IPS DF 19.7 (cell line): ENCODE measurements around the gene TWIST1.

Source experiments
- DNase-seq: peaks from one replicate; pipeline ENCODE4 v3.0.0-alpha.2; 2013; ENCODE audit warnings: low read depth, low spot score

The TWIST1 gene

GRCh38 chr7:19117091-19117869, at the start of gene TWIST1:
TSS of gene TWIST1 (minus strand) at chr7:19117636. CDS start at chr7:19117321, 315 bp downstream.
- DNase-seq = no peak

- no peak for DNase-seq
These were observed 44.2 kb upstream of the TWIST1 start for GRCh38 chr7:19161671-19162070.

GRCh38 chr7:19146699-19147098, 29.3 kb upstream of the TWIST1 start:
- DNase-seq = no peak

GRCh38 chr7:19145434-19146115, 28.1 kb upstream of the TWIST1 start:
- DNase-seq = peak; percentile 52

GRCh38 chr7:19144661-19145433, 27.4 kb upstream of the TWIST1 start, which contains the start of gene FERD3L:
TSS of gene FERD3L (minus strand) at chr7:19145421. CDS start at chr7:19145362, 59 bp downstream.
- DNase-seq = no peak

GRCh38 chr7:19143881-19144574, 26.6 kb upstream of the TWIST1 start:
- DNase-seq = no peak

GRCh38 chr7:19139706-19140327, 22.4 kb upstream of the TWIST1 start:
- DNase-seq = no peak

GRCh38 chr7:19133886-19134285, 16.4 kb upstream of the TWIST1 start:
- DNase-seq = no peak

GRCh38 chr7:19133390-19133789, 16.0 kb upstream of the TWIST1 start:
- DNase-seq = no peak

GRCh38 chr7:19128856-19129255, 11.4 kb upstream of the TWIST1 start:
- DNase-seq = no peak

GRCh38 chr7:19121977-19122588, 4.6 kb upstream of the TWIST1 start:
- DNase-seq = no peak

- DNase-seq = no peak
These were observed 2.5 kb upstream of the TWIST1 start for GRCh38 chr7:19119870-19120486.

- no peak for DNase-seq
These were observed 1.9 kb upstream of the TWIST1 start for GRCh38 chr7:19119372-19119771.

- DNase-seq = no peak
These were observed 1.4 kb upstream of the TWIST1 start for GRCh38 chr7:19118636-19119371.

- no peak for DNase-seq
These were observed 603 bp upstream of the TWIST1 start for GRCh38 chr7:19117870-19118608.

- DNase-seq = no peak
These were observed 1.0 kb downstream of the TWIST1 start for GRCh38 chr7:19116121-19117090.

GRCh38 chr7:19114551-19114855, 2.9 kb downstream of the TWIST1 start:
- no peak for DNase-seq
